M059J (cell line): Measurements from ENCODE around the gene DDX59. TPM values are rescaled to one million over a fixed set of nuclear protein-coding genes. Genes with fewer than 3 reads are reported as not detected.
"Not testable (repeated sequence)": the region's sequence is repeated elsewhere in the genome, so short reads cannot be mapped to it uniquely, and the experiment has no call there.

ENCODE experiments used
- DNase-seq: peaks from one replicate; pipeline ENCODE4 v3.0.0-alpha.2; 2012; ENCODE audit warnings: low read depth
- total RNA-seq: library from RNA; depleted of rRNA; stranded (reverse); fragments of >200 nt; shearing (Covaris generic); gene quantifications from 2 replicates; pipeline ENCODE4 v1.2.3, GENCODE V29; 2014

The DDX59 gene
- total RNA-seq, 1 experiment from 2014 or later = 18.1 TPM

DNA sequence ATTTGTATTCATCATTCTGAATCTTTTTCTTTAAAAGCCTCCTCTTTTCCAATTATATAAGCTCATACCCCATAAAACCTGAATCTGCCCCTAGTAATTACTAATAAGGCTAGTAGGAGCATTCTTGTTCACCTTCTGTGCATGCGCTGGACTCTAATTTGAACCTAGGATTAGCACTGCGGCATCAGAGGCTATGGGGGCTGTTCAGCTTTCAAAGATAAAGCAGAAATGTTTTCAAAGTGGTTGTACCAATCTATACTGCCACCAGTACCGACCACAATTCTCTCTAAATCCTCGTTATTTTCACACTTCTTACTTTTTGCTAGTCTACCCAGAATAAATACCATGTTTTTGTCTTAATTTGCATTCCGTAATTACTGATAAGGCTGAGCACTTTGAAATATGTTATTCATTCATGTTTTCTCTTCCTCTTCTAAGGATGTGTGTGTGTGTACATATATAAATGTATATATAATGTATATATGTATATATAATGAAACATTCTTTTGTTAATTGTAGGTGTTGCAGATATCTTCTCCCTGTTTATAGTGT lies 1.6 kb upstream of the DDX59 start:
- DNase-seq = no peak

DNA sequence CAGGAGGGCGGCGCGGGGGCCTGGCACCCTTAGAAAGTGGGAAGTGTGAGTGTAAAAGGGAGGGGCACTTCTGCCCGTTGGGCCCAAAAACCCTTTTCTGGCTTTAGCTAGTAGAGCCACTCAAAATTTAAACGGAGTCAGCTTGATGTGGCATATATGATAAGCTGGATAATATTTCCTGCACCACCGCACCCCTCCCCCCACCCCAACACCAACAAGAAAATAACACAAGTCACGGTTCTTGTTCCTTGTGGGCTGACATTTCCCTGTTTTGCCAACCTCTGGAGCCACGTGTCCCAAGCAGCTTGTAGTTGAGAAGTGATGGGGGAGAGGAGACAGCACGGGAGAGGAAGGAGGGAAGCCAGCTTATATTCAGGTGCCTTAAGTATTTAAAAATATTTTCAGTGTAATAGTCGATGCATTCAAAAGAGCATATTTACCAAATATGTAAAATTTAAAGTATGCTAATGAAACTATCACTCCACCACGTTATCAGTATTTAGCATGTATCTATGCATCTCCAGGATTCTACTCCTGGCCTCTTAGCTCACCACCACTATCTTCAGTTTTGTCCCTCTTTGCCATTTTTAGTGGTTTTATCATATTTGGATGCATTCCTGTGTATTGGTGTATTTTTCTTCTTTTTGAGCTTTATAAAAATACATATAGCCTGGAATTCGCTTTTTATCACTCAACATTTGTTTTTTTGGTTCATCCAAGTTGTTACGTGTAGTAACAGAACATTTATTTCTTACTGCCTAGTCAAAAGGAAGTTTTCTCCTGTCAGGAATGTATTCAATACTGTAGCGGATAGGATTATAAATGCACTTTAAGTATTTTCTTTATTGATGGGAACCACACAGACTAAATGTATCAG lies 773 bp upstream of the DDX59 start:
- DNase-seq = peak; percentile 76

DNA sequence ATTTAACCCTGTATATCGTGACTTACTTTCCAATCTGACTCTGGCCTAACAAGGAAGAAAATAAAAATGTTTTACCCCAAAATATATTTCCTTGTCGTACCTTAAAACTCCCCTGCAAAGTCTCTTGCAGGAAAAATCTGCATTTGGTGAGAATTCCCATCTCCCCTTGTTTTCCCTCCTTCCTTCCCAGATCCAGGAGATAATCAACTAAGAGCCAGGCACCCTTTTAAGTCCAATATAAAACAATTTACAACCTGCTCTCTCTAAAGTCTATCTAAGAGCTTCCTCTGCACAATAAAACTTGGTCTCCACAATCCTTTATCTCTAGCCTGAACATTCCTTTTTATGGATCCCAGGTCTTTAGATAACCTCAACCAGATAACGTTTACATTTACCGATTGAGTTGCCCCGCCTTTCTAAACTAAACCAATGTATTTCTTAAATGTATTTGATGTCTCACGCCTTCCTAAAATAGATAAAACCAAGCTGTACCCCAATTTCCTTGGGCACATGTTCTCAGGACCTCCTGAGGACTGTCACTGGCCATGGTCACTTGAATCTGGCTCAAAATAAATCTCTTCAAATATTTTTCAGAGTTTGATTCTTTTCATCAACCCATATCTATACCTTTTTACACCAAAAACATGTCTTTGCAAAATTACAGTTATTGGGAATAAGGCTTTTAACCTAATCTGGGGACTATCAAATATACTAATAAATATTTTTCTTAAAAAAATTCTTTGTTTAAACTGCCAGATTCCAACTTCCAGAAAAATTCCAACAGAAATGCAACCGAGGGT lies 993 bp downstream of the DDX59 start:
- DNase-seq = no peak

DNA sequence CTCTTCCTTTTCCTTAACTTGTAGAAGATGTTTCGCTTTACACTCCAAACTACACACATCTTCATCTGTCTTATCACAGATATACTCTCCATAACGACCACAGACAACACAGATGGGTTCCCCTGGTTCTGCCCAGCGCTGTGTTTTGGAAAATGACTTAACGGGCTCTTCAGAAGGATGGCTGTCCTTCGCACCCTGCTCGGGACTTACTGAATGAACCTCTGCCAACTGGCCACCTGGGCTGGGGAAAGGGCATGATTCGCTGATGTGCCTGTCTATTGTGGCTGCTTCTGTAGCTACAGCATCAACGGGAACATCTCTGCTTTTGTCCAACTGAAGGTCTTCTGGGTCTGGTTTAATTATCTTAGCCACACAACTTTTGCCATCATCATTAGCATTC lies 3.4 kb downstream of the DDX59 start:
- no peak for DNase-seq

DNA sequence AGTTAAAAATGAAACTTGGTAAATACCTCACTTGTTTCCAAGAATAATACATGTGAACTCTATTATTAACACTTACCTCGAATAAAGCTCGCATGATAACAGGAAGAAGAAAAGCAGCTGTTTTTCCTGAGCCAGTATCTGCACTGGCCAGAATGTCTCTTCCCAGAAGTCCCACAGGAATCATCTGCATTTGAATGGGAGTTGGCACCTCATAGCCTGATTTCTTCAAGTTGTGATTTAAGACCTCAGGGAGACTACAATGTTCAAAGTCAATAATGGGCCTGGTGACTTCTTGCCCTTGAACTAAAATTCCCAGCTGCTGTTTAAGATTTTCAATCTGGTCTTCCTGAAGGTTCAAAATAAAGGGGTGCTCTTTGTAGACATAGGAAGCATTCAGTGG lies 3.8 kb downstream of the DDX59 start:
- DNase-seq = no peak

DNA sequence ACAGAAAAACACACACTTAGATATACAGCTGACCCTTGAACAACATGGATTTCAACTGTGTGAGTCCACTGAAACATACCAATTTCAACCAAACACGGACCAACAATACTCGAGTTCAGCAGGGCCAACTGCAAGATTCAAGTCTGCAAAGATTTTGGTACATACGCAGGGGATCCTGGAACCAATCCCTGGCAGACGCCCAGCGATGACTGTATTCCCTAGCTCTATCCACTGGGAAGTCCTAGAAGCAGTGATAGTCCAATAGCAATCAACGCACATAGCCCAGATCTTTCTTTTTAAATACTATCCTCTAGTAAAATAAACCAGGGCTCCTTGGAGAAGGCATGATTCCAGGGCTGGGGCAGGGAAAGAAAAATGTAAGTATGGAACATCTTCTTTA lies 9.0 kb downstream of the DDX59 start:
- DNase-seq = no peak

DNA sequence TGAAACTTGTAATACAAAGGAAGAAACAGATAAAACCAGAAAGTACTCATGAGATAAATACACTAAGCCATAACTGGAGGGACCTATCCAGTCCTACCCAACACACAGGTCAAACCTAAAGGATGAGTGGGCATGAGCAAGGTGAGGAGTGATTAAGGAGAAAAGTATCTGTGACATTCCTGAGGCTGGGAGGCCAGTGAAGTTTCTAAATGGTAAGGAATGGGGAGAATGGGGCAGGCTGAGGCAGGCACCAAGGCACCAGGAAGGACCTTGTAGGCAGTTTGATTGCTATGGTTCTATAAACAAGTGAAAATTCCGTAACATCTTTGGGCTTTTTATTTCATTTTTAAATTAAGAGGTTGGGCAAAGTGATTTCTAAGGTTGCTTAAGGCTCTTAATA lies 10.4 kb downstream of the DDX59 start:
- peak; percentile 77 for DNase-seq

DNA sequence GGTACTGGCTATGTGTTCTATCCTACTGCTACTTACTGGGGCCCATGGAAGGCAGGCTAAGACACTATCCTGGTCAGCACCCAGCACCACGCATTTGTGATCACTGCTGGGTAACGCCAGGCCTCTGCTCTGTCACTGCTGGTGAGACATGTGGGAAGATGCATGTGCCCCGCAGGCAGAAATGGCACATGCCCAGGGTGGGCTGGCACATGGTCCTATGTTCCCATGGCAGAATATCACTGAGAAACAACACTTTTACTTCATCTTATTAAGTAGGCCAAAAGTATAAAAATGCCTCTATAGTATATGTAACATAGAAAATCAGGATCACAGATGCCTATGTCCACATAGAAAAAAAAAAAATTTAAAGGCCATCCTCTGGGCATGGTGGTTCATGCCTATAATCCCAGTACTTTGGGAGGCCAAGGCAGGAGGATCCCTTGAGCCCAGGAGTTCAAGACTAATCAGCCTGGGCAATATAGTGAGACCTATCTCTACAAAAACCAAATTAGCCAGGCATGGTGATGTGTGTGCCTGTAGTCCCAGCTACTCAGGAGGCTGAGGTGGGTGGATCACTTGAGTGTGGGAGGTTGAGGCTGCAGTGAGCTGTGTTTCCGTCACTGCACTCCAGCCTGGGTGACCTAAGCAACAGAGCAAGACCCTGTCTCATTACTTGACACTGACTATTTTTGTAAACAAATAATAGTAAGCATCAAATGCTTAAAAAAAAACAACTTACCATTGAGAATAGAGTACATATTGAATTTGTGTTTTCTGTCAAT lies 11.5 kb downstream of the DDX59 start:
- no peak for DNase-seq

DNA sequence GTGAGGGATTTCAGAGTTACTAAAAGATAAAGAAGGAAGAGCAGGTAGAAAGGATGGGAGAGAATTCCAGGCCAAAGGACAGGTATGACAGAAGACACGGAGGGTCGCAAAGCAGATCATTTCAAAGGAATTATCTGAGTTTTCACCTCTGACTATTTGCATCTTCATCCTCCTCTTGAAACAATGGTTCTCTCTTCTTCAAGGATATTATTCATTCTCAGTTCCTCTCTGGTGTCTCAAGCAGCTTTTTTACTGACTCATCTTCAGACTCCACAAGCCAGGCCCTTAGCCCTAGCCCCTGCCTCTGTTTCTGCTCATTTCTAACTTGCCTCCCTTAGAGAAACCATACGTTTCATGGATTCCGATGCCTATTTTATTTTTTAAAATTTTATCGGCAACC lies 15.0 kb downstream of the DDX59 start:
- no peak for DNase-seq

DNA sequence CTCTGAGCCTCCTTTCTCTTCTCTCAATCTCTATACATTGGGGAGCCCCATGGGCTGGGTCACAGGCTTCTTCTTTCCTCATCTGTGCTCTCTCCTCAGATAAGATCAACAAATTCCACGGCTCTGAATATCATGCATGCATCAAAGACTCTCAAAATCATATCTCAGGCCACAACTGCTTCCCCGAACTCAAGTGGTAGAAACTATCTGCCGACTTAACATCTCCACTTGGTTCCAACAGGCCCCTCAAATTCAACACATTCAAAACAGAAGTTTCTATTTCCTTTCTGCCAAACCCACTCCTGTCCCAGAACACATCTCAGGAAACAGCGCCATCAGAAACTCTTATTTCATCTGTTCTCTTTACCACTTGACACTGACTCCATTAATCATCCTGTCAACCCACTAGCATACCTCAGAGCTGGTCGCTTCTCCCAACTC lies 16.7 kb downstream of the DDX59 start:
- DNase-seq = no peak

DNA sequence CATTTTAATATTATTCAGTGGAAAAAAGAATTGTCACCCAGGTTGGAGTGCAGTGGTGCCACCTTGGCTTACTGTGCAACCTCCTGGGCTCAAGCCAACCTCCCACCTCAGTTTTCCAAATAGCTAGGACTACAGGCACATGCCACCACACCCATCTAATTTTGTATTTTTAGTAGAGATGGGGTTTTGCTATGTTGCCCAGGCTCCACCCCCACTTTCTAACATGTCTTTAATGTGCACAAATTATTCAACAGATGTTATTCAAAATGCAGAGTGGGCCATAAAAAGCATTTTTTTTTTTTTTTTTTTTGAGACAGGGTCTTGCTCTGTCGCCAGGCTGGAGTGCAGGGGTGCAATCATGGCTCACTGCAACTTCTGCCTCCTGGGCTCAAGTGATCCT lies 17.3 kb downstream of the DDX59 start:
- no peak for DNase-seq

DNA sequence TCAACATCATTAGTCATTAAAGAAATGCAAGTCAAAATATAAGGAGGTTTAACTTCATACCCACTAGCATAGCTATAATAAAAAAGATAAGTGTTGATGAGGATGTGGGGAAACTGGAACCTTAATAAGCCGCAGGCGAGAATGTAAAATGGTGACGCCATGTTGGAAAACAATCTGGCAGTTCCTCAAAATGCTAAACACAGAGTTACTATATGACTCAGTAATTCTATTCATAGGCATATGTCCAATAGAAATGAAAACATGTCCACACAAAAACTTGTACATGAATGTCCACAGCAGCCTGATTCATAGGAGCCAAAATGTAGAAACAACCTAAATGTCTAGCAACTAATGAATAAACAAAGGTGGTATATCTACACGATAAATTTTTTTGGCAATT lies 23.2 kb downstream of the DDX59 start:
- DNase-seq = no peak

DNA sequence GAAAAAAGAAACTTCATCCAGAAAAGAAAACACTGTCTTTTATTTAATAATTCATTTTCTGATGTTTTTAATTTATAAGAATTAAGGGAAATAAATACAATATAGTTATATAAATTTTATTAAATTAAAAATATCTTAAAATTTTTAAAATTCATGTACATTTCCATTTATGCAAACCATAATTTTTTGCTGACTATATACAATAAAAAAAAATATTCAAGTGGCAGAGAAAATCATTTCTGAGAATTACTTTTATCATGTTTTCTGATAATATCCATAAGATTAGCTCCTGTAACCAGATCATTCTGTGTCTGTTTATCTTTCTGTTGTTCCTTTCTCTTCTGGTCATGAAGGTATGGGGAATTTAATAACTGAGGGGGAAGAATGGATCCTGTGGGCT lies 25.7 kb downstream of the DDX59 start:
- no peak for DNase-seq

DNA sequence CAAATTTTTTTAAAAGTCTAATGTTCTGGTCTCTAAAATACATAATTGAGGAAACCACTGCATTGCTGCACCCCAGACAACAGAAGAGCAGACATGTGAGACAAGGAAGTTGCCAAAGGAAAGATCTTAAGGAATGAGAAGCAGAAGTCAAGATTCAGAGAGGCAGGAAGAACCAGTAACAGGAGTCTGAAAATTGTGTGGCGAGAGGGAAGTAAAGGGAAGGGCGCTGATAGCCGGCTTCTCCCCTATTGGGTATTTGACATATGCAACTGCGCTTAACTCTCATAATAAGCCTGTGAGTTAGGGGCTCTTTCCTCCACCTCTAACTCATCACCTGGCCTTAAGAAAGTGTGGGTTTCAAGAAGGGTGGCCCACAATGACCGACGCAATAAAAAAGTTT lies 27.2 kb downstream of the DDX59 start:
- no peak for DNase-seq

DNA sequence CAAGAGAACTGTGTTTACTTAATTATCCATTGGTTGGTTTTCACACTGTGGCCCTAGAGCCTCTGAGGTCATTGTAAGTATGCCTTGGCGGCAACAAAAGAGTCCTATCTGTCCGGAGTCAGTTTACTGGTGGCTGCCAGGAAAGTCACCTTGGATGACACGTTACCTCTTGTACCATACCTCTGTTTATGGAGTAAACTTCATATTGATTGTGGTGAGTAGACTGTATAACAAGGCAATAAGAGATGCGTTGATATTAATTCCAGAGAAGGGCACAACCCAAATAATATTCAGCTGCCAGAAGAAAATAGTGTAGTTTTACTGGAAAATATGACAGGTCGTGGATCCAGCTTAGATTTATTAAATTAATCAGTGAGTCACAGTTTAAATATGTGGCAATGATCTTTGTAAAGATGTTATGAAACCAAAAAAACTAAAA lies 28.7 kb downstream of the DDX59 start:
- peak; percentile 36 for DNase-seq

DNA sequence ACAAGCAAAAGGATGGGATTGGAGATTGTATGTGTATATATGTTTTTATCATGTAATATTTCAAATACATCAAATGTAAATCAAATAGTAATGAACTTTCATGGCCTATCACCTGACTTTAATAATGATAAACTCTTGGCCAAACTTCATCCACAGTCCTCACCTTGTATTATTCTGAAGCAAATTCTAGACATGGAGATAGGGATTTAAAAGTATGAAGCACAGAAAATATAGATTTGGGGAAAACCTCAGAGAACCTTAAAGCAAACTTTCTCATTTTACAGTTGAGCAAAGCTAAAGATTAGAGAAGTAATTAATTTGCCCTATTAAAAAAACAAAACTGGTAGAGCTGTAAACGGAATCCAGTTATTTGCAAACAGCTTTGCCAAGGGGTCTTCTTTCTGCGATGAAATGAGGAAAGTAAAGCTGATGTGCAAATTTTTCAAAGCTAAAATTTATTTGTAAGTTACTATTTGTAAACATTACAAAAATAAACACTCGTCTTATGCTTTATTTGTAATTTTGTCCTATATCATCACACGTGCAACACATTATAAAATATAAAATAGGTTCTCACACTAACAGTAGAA lies 29.2 kb downstream of the DDX59 start:
- no peak for DNase-seq

DNA sequence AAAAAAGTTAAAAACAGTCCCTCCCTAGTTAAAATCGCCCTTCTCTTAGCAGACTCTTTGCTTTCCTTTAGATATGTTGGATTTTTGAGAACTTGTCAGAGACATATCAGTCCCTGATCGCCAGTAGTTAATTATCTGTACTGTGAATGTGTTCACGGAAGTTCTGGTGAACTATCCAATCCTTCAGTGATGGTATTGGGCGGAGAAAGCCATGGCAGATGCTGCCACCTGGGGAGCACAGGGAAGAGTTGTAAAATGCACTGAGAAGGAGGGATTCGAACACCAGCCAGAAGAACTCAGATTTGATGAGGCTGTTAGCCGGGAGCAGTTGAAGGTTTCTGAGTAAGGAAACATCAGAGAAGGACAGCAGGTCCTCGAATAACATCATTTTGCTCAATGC lies 31.6 kb downstream of the DDX59 start:
- DNase-seq = no peak

DNA sequence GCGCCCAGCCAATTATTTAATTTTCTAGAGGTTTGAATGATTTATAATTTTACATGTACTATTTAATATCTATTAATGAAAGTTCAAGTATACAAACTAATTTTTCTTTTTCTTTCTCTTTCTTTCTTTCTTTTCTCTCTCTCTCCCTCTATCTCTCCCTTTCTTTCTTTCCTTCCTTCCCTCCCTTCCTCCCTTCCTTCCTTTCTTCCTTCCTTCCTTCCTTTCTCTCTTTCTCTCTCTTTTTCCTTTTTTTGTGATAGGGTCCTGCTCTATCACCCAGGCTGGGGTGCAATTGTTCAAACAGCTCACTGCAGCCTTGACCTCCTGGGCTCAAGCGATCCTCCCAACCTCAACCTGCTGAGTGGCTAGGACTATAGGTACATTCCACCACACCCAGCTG lies 33.0 kb downstream of the DDX59 start:
- DNase-seq = no peak

DNA sequence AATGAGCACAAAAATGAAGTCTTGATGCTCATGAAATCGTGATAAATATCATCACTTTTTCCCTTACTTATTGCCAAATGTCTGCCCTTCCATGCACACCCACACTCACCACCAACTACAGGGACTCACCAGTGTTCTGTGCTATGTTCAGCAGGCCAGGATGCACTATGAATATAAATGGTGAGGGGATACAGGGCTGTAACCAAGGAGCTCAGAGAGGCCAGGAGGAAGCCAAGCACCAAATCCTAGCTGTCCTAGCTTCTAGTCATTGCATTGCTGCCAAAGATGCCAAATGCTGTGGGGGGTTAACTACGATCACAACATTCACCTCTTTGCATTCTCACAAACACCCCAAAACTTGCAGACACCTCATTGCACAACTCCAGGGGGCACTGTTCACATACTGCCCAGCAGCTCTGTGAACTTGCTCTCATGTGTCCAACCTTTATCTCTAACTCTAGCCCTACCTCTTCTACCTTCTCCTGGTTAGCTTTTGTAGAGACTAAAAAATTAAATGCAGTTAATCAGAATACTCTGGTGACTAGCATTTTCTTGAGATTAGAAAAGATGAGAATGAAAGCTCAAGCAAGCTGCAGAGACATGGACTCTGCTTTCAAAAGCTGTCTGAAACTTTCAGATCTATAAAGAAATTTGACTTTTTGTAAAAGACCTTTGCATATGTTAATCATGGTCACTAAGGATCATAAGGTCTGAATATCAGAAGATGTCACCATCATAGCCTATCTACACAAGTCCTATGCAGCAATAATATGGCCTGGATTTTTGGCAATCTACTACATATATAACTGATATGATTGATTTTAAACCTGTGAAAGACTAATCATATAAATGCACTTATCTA lies 35.2 kb downstream of the DDX59 start:
- DNase-seq = no peak

DNA sequence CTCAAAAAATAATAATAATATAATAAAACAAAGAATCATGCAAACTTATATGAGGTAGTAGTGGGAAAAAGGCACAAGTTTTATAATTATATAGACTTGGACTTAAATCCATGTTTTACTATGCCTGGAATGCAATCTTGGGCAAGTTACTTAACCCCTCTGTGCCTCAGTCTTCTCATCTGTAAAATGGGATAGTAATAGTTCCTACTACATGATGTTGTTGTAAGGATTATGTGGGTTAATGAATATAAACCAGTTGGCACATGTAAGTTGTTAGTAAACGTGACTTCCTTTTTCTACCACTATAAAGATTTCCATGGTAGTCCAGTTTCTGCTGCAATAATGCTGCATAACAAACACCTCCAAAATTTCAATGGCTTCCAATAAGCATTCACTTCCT lies 38.3 kb downstream of the DDX59 start:
- DNase-seq = no peak

DNA sequence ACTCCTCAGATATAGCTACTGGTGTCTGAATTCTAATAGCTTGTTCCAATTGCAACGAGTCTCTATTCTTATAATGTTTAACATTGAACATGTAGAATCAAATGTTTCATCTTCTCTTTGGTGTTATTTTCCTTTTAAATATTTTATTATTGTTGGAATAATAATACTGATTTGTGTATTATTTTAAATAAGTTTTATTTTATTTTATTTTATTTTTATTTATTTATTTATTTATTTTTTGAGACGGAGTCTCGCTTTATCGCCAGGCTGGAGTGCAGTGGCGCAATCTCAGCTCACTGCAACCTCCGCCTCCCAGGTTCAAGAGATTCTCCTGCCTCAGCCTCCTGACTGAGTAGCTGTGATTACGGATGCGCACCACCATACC lies 39.2 kb downstream of the DDX59 start:
- not testable (repeated sequence) for DNase-seq
